ENCODE measurements around the gene ASB4. TPM values are rescaled to one million over a fixed set of nuclear protein-coding genes. Genes with fewer than 3 reads are reported as not detected.

ASB4 gene
- polyA plus RNA-seq, 2 of the 4 experiments (the other 2 are of a cell fraction): 1.4 to 3.1 TPM

- CTCF ChIA-PET: interaction anchor here (2.5 to 12.9 kb wide), 6 partner anchors 12 to 159 kb away, joined by 12 to 403 read pairs (median 46); no protein-coding TSS in a partner anchor
Observed at GRCh38 chr7:95529701-95530100, 44.0 kb downstream of the ASB4 start.

DNA sequence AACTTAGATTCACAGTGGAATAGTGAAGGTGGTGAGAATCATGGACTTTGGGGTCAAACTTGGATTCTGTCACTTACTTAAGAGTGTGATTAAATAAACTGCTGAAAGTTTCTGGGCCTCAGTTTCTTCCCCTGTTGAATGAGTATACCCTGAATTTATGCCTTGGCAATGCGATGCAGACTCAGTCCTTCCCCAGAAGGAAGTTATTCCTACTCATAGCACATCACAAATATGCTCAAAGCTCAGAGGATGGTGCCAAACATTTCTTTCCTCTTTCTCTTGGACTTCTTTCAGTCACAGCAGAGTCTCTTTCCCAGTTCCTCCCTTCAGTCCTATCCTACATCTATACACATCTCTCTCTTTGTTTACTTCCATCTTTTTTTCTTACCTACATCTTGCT is 45.1 kb downstream of the ASB4 start:
- no peak for ATAC-seq
- 87% methylated on average over 1 of the region's 1 CpG for WGBS (ENCODE audit: missing lambda C conversion rate)
- no peak for DNase-seq (ENCODE audit: low read depth in 1 of 2, low spot score in 1 of 2)
- FAIRE-seq: no peak
- ChIA-PET POLR2A (no interaction called here), CTCF (interaction anchor here (2.6 to 12.9 kb wide), 3 partner anchors 15 to 158 kb away, joined by 14 to 403 read pairs (median 26); no protein-coding TSS in a partner anchor)
- Histone ChIP-seq H3K4me3 (no peak overlapping the region), H3K9me3 (no peaks in the 10 kb centered on the region), H3K4me2 (no peak overlapping the region), H3K4me1 (peaks cover 21% of the 10 kb centered on the region), H3K27ac (no peak overlapping the region)
- TF ChIP-seq ZC3H11A (IDR thresholded peaks at IDR 0.05) (no peak), BHLHE40 (IDR thresholded peaks at IDR 0.05; ENCODE audit: low read depth, low read length) (no peak), ZNF302 (CRISPR knock-in tag; IDR thresholded peaks at IDR 0.05) (no peak), CHD4 (IDR thresholded peaks at IDR 0.05; ENCODE audit: borderline replicate concordance) (no peak), GATA3 (IDR thresholded peaks at IDR 0.05; ENCODE audit: borderline replicate concordance) (no peak), NPAS2 (CRISPR knock-in tag; IDR thresholded peaks at IDR 0.05; ENCODE audit: borderline replicate concordance) (no peak), HOXA7 (CRISPR knock-in tag; IDR thresholded peaks at IDR 0.05) (no peak), SREBF2 (IDR thresholded peaks at IDR 0.05) (no peak), EP300 (IDR thresholded peaks at IDR 0.05) (no peak), ESRRA (IDR thresholded peaks at IDR 0.05; ENCODE audit: borderline replicate concordance, low read length) (no peak), PHF8 (IDR thresholded peaks at IDR 0.05; ENCODE audit: borderline replicate concordance, low read depth) (no peak)

More at GRCh38 chr7:95529701-95530100, 44.0 kb downstream of the ASB4 start:
- H3K4me2 ChIP-seq: no peak overlapping the region
- no peak overlapping the region for H3K4me3 ChIP-seq
- FAIRE-seq (no peak), DNase-seq (ENCODE audit: low read depth in 1 of 2, low spot score in 1 of 2) (no peak), ATAC-seq (no peak)
- peak overlapping the region in 1 of 2 experiments; percentile 49; a peak in 1 of 6 replicates for H3K27ac ChIP-seq
- TF ChIP-seq ZFP36 (IDR thresholded peaks at IDR 0.05; ENCODE audit: borderline replicate concordance, partially characterized antibody): no peak
- no peak for TF ChIP-seq FOSL2 (IDR thresholded peaks at IDR 0.05)
- peak; percentile 3; the same call in 1 of the 2 replicates for TF ChIP-seq FOSL2 (CRISPR knock-in tag; IDR thresholded peaks at IDR 0.05)
- H3K4me1 ChIP-seq: peaks cover 21% of the 10 kb centered on the region
- H3K9me3 ChIP-seq: no peaks in the 10 kb centered on the region
- POLR2A ChIA-PET: no interaction called here
- WGBS (ENCODE audit: missing lambda C conversion rate): 9% methylated on average over 1 of the region's 1 CpG

- WGBS (ENCODE audit: missing lambda C conversion rate): 40% methylated on average over 3 of the region's 3 CpGs
- H3K4me2 ChIP-seq: no peak overlapping the region
- ChIA-PET POLR2A (no interaction called here), CTCF (interaction anchor here (2.6 to 12.9 kb wide), 3 partner anchors 14 to 157 kb away, joined by 14 to 403 read pairs (median 26); no protein-coding TSS in a partner anchor)
- FAIRE-seq (peak; percentile 23), ATAC-seq (peak; percentile 45 to 64; a peak in 4 of 6 replicates), DNase-seq (ENCODE audit: low read depth in 1 of 2, low spot score in 1 of 2) (no peak)
- H3K4me1 ChIP-seq: peaks cover 15% of the 10 kb centered on the region
- H3K27ac ChIP-seq: no peak overlapping the region
- no peak overlapping the region for H3K4me3 ChIP-seq
- H3K9me3 ChIP-seq: no peaks in the 10 kb centered on the region
- no peak for TF ChIP-seq FOSB (CRISPR knock-in tag; IDR thresholded peaks at IDR 0.05)
- TF ChIP-seq, protein P1, sequence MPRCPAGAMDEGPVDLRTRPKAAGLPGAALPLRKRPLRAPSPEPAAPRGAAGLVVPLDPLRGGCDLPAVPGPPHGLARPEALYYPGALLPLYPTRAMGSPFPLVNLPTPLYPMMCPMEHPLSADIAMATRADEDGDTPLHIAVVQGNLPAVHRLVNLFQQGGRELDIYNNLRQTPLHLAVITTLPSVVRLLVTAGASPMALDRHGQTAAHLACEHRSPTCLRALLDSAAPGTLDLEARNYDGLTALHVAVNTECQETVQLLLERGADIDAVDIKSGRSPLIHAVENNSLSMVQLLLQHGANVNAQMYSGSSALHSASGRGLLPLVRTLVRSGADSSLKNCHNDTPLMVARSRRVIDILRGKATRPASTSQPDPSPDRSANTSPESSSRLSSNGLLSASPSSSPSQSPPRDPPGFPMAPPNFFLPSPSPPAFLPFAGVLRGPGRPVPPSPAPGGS (IDR thresholded peaks at IDR 0.05): no peak
- no peak for TF ChIP-seq E2F6 (IDR thresholded peaks at IDR 0.05; ENCODE audit: borderline replicate concordance, low read depth)
- no peak for TF ChIP-seq FOXS1 (CRISPR knock-in tag; IDR thresholded peaks at IDR 0.05)
- no peak for TF ChIP-seq JUN (IDR thresholded peaks at IDR 0.05)
- TF ChIP-seq ZNF302 (CRISPR knock-in tag; IDR thresholded peaks at IDR 0.05): no peak
- no peak for TF ChIP-seq JUNB (IDR thresholded peaks at IDR 0.05)
- TF ChIP-seq NR3C1 (IDR thresholded peaks at IDR 0.05): no peak
- no peak for TF ChIP-seq HDAC2 (IDR thresholded peaks at IDR 0.05)
- no peak for TF ChIP-seq CHD4 (IDR thresholded peaks at IDR 0.05; ENCODE audit: borderline replicate concordance)
- no peak for TF ChIP-seq USF2 (IDR thresholded peaks at IDR 0.05)
Observed at GRCh38 chr7:95531605-95532219, 46.0 kb downstream of the ASB4 start.
